Activated B cell treated with CpG ODN at 0.5 μM for 24 hours (primary cell): ENCODE measurements around the gene WNT5A. TPM values are rescaled to one million over a fixed set of nuclear protein-coding genes. Genes with fewer than 3 reads are reported as not detected.

Experiments used
- ATAC-seq: fragments of 200-7000 bp; cut with Tn5 transposase; one replicate; pipeline ENCODE4 v1.10.0; 2021; ENCODE audit warnings: low read depth, mild to moderate bottlenecking, moderate library complexity
- CTCF ChIA-PET: fragments of 350-600 bp; sonication (Branson Sonifier 250); formaldehyde crosslinking; loops from one replicate; lab custom pipeline; 2021; ENCODE audit warnings: antibody characterized with exemption; lab: Charles Lee
- POLR2A ChIA-PET: fragments of 350-600 bp; sonication (Branson Sonifier 250); formaldehyde crosslinking; loops from one replicate; lab custom pipeline; 2021; ENCODE audit warnings: antibody characterized with exemption; lab: Charles Lee
- DNase-seq: peaks from one replicate; pipeline ENCODE4 v3.0.0; 2022
- H3K27ac Mint-ChIP-seq: one replicate; pipeline ENCODE4 v1.8.0; 2020; ENCODE audit warnings: mixed read lengths
- H3K27me3 Mint-ChIP-seq: one replicate; pipeline ENCODE4 v1.8.0; 2021; ENCODE audit warnings: mixed read lengths
- H3K36me3 Mint-ChIP-seq: one replicate; pipeline ENCODE4 v1.8.0; 2021; ENCODE audit warnings: low read depth, mixed read lengths
- H3K4me1 Mint-ChIP-seq: one replicate; pipeline ENCODE4 v1.8.0; 2021; ENCODE audit warnings: mixed read lengths
- H3K4me3 Mint-ChIP-seq: one replicate; pipeline ENCODE4 v1.8.0; 2020; ENCODE audit warnings: mild to moderate bottlenecking, mixed read lengths
- H3K9me3 Mint-ChIP-seq: one replicate; pipeline ENCODE4 v1.8.0; 2020; ENCODE audit warnings: mixed read lengths
- CTCF ChIP-seq: fragments of 200-600 bp; IDR thresholded peaks from one replicate; pipeline ENCODE4 v1.8.0; 2022; ENCODE audit warnings: antibody characterized with exemption, mild to moderate bottlenecking
- intact Hi-C: fragments of 100-400 bp; cut with micrococcal nuclease; formaldehyde crosslinking; loops from one replicate; pipeline ENCODE4 v1.15.1; 2024
- total RNA-seq: library from RNA; stranded (reverse); gene quantifications from 2 replicates; pipeline ENCODE4 v1.2.3, GENCODE V29; 2022

Gene WNT5A
- total RNA-seq, 1 donor from 2014 or later = not detected

GRCh38 chr3:55440104-55440708 lies 46.9 kb downstream of the WNT5A start:
- H3K4me3 Mint-ChIP-seq = no peak overlapping the region
- POLR2A ChIA-PET = no interaction called here
- H3K36me3 Mint-ChIP-seq = no peaks in the 10 kb centered on the region
- CTCF ChIA-PET = no interaction called here
- ATAC-seq (no peak), DNase-seq (no peak)
- no peak overlapping the region for H3K27ac Mint-ChIP-seq
- intact Hi-C loops = no loop called here
- TF ChIP-seq CTCF = no peak
- H3K27me3 Mint-ChIP-seq = no peaks in the 10 kb centered on the region
- H3K9me3 Mint-ChIP-seq = no peaks in the 10 kb centered on the region
- no peaks in the 10 kb centered on the region for H3K4me1 Mint-ChIP-seq

- no peak for ATAC-seq
- H3K4me1 Mint-ChIP-seq = no peaks in the 10 kb centered on the region
- TF ChIP-seq CTCF = no peak
- H3K27ac Mint-ChIP-seq = no peak overlapping the region
- intact Hi-C loops = no loop called here
- no peak overlapping the region for H3K4me3 Mint-ChIP-seq
- CTCF ChIA-PET = no interaction called here
- POLR2A ChIA-PET = no interaction called here
- no peak for DNase-seq
- no peaks in the 10 kb centered on the region for H3K36me3 Mint-ChIP-seq
- H3K9me3 Mint-ChIP-seq = no peaks in the 10 kb centered on the region
- no peaks in the 10 kb centered on the region for H3K27me3 Mint-ChIP-seq
Observed at GRCh38 chr3:55439657-55440056, 47.4 kb downstream of the WNT5A start.

- POLR2A ChIA-PET = no interaction called here
Observed at GRCh38 chr3:55436644-55437043, 50.5 kb downstream of the WNT5A start.

GRCh38 chr3:55435491-55435890 lies 51.6 kb downstream of the WNT5A start:
- intact Hi-C loops = no loop called here
- H3K4me3 Mint-ChIP-seq = no peak overlapping the region
- H3K36me3 Mint-ChIP-seq = no peaks in the 10 kb centered on the region
- ChIA-PET POLR2A (no interaction called here), CTCF (no interaction called here)
- no peak for DNase-seq
- H3K4me1 Mint-ChIP-seq = no peaks in the 10 kb centered on the region
- no peak for TF ChIP-seq CTCF
- no peak overlapping the region for H3K27ac Mint-ChIP-seq
- H3K27me3 Mint-ChIP-seq = peaks cover 8% of the 10 kb centered on the region
- peaks cover 4% of the 10 kb centered on the region for H3K9me3 Mint-ChIP-seq
- ATAC-seq = no peak

More at GRCh38 chr3:55436644-55437043, 50.5 kb downstream of the WNT5A start:
- intact Hi-C loops = no loop called here
- Mint-ChIP-seq H3K4me3 (no peak overlapping the region), H3K9me3 (peaks cover 4% of the 10 kb centered on the region), H3K36me3 (no peaks in the 10 kb centered on the region), H3K27me3 (peaks cover 4% of the 10 kb centered on the region), H3K27ac (no peak overlapping the region), H3K4me1 (no peaks in the 10 kb centered on the region)
- no peak for ATAC-seq
- no peak for TF ChIP-seq CTCF
- DNase-seq = no peak
- CTCF ChIA-PET = no interaction called here

GRCh38 chr3:55434789-55435188 lies 52.3 kb downstream of the WNT5A start:
- TF ChIP-seq CTCF = no peak
- no peak overlapping the region for H3K4me3 Mint-ChIP-seq
- intact Hi-C loops = no loop called here
- H3K36me3 Mint-ChIP-seq = no peaks in the 10 kb centered on the region
- H3K27me3 Mint-ChIP-seq = peaks cover 8% of the 10 kb centered on the region
- ATAC-seq (no peak), DNase-seq (no peak)
- CTCF ChIA-PET = no interaction called here
- no peaks in the 10 kb centered on the region for H3K4me1 Mint-ChIP-seq
- H3K9me3 Mint-ChIP-seq = peaks cover 4% of the 10 kb centered on the region
- POLR2A ChIA-PET = no interaction called here
- H3K27ac Mint-ChIP-seq = no peak overlapping the region
